B cell (primary cell): ENCODE measurements around the gene TRIM17. TPM values are rescaled to one million over a fixed set of nuclear protein-coding genes. Genes with fewer than 3 reads are reported as not detected.

Experiments
- ATAC-seq: fragments of 200-7000 bp; cut with Tn5 transposase; one replicate; pipeline ENCODE4 v1.10.0; 2021; ENCODE audit warnings: low read depth, mild to moderate bottlenecking, moderate number of reproducible peaks, moderate library complexity
- CTCF ChIA-PET: fragments of 350-600 bp; sonication (Branson Sonifier 250); formaldehyde crosslinking; loops from one replicate; lab custom pipeline; 2021; ENCODE audit warnings: antibody characterized with exemption, inconsistent platforms; lab: Charles Lee
- POLR2A ChIA-PET: fragments of 350-600 bp; sonication (Branson Sonifier 250); formaldehyde crosslinking; loops from one replicate; lab custom pipeline; 2021; ENCODE audit warnings: antibody characterized with exemption; lab: Charles Lee
- DNase-seq: peaks from one replicate; pipeline ENCODE4 v3.0.0; 2013
- H2AFZ ChIP-seq: 2 replicates; pipeline ENCODE4 v1.6.1; 2012; ENCODE audit warnings: mild to moderate bottlenecking, low read depth, low read length; ENCODE audit not compliant: insufficient read depth, poor library complexity, severe bottlenecking
- H3K27ac ChIP-seq, 2 donors: 1 replicate in 1 of 2; 2 replicates in 1 of 2; pipeline ENCODE4 v1.5.1; 2012 to 2013; ENCODE audit warnings: low read length in 2 of 2, mild to moderate bottlenecking in 2 of 2, moderate library complexity in 1 of 2
- H3K27me3 ChIP-seq, 4 experiments: fragments of 200-600 bp in 1 of 4; sonication (generic) in 1 of 4; replicated peaks in 1 of 4; 1 replicate in 2 of 4; 2 replicates in 2 of 4; pipeline versions ENCODE4 v1.6.1 to v1.7.0; 2013 to 2016; ENCODE audit warnings: low read length in 3 of 4, mild to moderate bottlenecking in 2 of 4, mixed read lengths in 1 of 4, moderate library complexity in 1 of 4; ENCODE audit not compliant: insufficient read depth in 4 of 4, control insufficient read depth in 3 of 4; ENCODE audit errors: control extremely low read depth in 1 of 4
- H3K36me3 ChIP-seq, 2 experiments: replicated peaks in 1 of 2; 1 replicate in 1 of 2; 2 replicates in 1 of 2; pipeline versions ENCODE4 v1.6.1 to v1.7.1; 2013; ENCODE audit warnings: low read length in 1 of 2; ENCODE audit not compliant: insufficient read depth in 2 of 2, control insufficient read depth in 1 of 2; ENCODE audit errors: control extremely low read depth in 1 of 2, extremely low read depth in 1 of 2
- H3K4me1 ChIP-seq, 2 donors: fragments of 200-600 bp in 1 of 2; sonication (generic) in 1 of 2; 1 replicate in 1 of 2; 2 replicates in 1 of 2; pipeline versions ENCODE4 v1.5.1 to v1.6.1; 2013 to 2017; ENCODE audit warnings: low read length in 2 of 2; ENCODE audit not compliant: control insufficient read depth in 2 of 2, insufficient read depth in 2 of 2
- H3K4me2 ChIP-seq: replicated peaks from 2 replicates; pipeline ENCODE3; 2012; ENCODE audit warnings: mild to moderate bottlenecking, low read depth, low read length; ENCODE audit not compliant: poor library complexity, severe bottlenecking
- H3K4me3 ChIP-seq, 5 experiments: fragments of 200-600 bp in 1 of 5; sonication (generic) in 1 of 5; 1 replicate in 3 of 5; 2 replicates in 2 of 5; pipeline versions ENCODE4 v1.5.1 to v1.7.0; 2011 to 2016; ENCODE audit warnings: low read length in 4 of 5, mild to moderate bottlenecking in 4 of 5, low read depth in 2 of 5, control low read depth in 1 of 5, moderate library complexity in 1 of 5; ENCODE audit not compliant: insufficient read depth in 1 of 5; ENCODE audit errors: control extremely low read depth in 1 of 5, extremely low read depth in 1 of 5
- H3K79me2 ChIP-seq: fragments of 200-600 bp; sonication (generic); one replicate; pipeline ENCODE4 v1.6.0; 2016; ENCODE audit warnings: low read length; ENCODE audit not compliant: control insufficient read depth, insufficient read depth
- H3K9ac ChIP-seq: fragments of 200-600 bp; sonication (generic); 2 replicates; pipeline ENCODE4 v1.6.1; 2017; ENCODE audit warnings: mild to moderate bottlenecking, low read length, moderate library complexity
- H3K9me3 ChIP-seq, 3 donors: one replicate each; pipeline versions ENCODE4 v1.6.1 to v1.7.1; 2013; ENCODE audit warnings: low read length in 2 of 3; ENCODE audit not compliant: control insufficient read depth in 2 of 3, insufficient read depth in 1 of 3; ENCODE audit errors: control extremely low read depth in 1 of 3
- H4K20me1 ChIP-seq: 2 replicates; pipeline ENCODE4 v1.6.0; 2012; ENCODE audit warnings: mild to moderate bottlenecking, low read length; ENCODE audit not compliant: insufficient read depth, control insufficient read depth, poor library complexity, severe bottlenecking
- H3K27ac Mint-ChIP-seq: one replicate; pipeline ENCODE4 v1.8.0; 2021; ENCODE audit warnings: mixed read lengths
- H3K27me3 Mint-ChIP-seq: one replicate; pipeline ENCODE4 v1.8.0; 2021; ENCODE audit warnings: mixed read lengths
- H3K4me1 Mint-ChIP-seq: one replicate; pipeline ENCODE4 v1.8.0; 2021; ENCODE audit warnings: mixed read lengths
- H3K4me3 Mint-ChIP-seq: one replicate; pipeline ENCODE4 v1.8.0; 2021; ENCODE audit warnings: mixed read lengths
- H3K9me3 Mint-ChIP-seq: one replicate; pipeline ENCODE4 v1.8.0; 2022; ENCODE audit warnings: mixed read lengths; ENCODE audit not compliant: insufficient read depth
- CTCF ChIP-seq: fragments of 200-600 bp; IDR thresholded peaks from one replicate; pipeline ENCODE4 v1.8.0; 2022; ENCODE audit warnings: antibody characterized with exemption, mild to moderate bottlenecking
- EZH2 ChIP-seq: IDR thresholded peaks from 2 replicates; pipeline ENCODE4 v1.6.1; 2012; ENCODE audit warnings: borderline replicate concordance, low read depth, mild to moderate bottlenecking, moderate library complexity, low read length; ENCODE audit not compliant: insufficient read depth, poor library complexity, severe bottlenecking
- WGBS: methylation state at CpG from one replicate; pipeline ENCODE4 v1.1.5; 2013; ENCODE audit warnings: missing lambda C conversion rate; ENCODE audit not compliant: insufficient coverage; 5-methylcytosine and 5-hydroxymethylcytosine counted together
- intact Hi-C: fragments of 100-400 bp; cut with micrococcal nuclease; formaldehyde crosslinking; loops from one replicate; pipeline ENCODE4 v1.10.0; 2022
- polyA plus RNA-seq: library from polyadenylated mRNA; depleted of rRNA; stranded (reverse); fragments of >200 nt; gene quantifications from 2 replicates; pipeline ENCODE4 v1.2.3, GENCODE V29; 2012
- total RNA-seq, 2 donors: library from RNA; stranded (reverse); fragments of 120-200 nt in 1 of 2; gene quantifications; 1 replicate in 1 of 2; 2 replicates in 1 of 2; pipeline versions ENCODE4 v1.2.3 to v1.2.4, GENCODE V29; 2013 to 2022

The TRIM17 gene
- total and polyA plus RNA-seq, 2 donors (not counting 1 experiment from before 2014, with no cell fraction given), result not detected

- H3K9me3 ChIP-seq, result peaks cover 0 to 19% (median 0%) of the 10 kb centered on the region in 3 donors
- H3K4me2 ChIP-seq, result peak overlapping the region; percentile 79
- no peak for TF ChIP-seq EZH2
- no peak for TF ChIP-seq CTCF
- ChIA-PET POLR2A (no interaction called here), CTCF (interaction anchor here (1.2 kb wide), 1 partner anchor 37 kb away, joined by 4 read pairs; no protein-coding TSS in a partner anchor)
- H3K4me1 ChIP-seq, result peaks cover 23 to 27% of the 10 kb centered on the region in 2 donors
- Mint-ChIP-seq H3K9me3 (no peaks in the 10 kb centered on the region), H3K27ac (peak overlapping the region; percentile 32), H3K4me3 (peak overlapping the region; percentile 79), H3K27me3 (peaks cover 82% of the 10 kb centered on the region), H3K4me1 (peaks cover 29% of the 10 kb centered on the region)
- no peaks in the 10 kb centered on the region for H3K79me2 ChIP-seq
- intact Hi-C loops, result no loop called here
- H3K4me3 ChIP-seq, result peak overlapping the region in 4 of 5 experiments; percentile 31 to 56 (median 38)
- peak overlapping the region; percentile 46 for H3K9ac ChIP-seq
- 5% methylated on average over 29 of the region's 33 CpGs for WGBS
- H3K27me3 ChIP-seq, result peaks cover 0 to 84% (median 60%) of the 10 kb centered on the region in 4 experiments
- no peaks in the 10 kb centered on the region for H4K20me1 ChIP-seq
- peak overlapping the region; percentile 64 for H2AFZ ChIP-seq
- ATAC-seq, result peak; percentile 91
- no peak overlapping the region for H3K27ac ChIP-seq
- no peaks in the 10 kb centered on the region for H3K36me3 ChIP-seq
- DNase-seq, result peak; percentile 80
Observed at GRCh38 chr1:228464487-228464983, 47.9 kb upstream of the TRIM17 start.
